Measurements from ENCODE around the gene MLLT1. TPM values are rescaled to one million over a fixed set of nuclear protein-coding genes. Genes with fewer than 3 reads are reported as not detected.
A peak's percentile ranks its signal among the peaks of the same experiment; 100 is the strongest.

The MLLT1 gene
- total and polyA plus RNA-seq, 10 of the 15 experiments (the other 5 are each of a cell fraction or from before 2014, with no cell fraction given) = 0.16 to 61.1 (median 8.5) TPM

- Histone ChIP-seq H3K27ac (ENCODE audit: control insufficient read depth, insufficient read depth) (no peak overlapping the region), H3K4me2 (ENCODE audit: control insufficient read depth, insufficient read depth) (no peak overlapping the region), H3K9me3 (replicated peaks; ENCODE audit: control insufficient read depth, insufficient read depth, low read length) (no peaks in the 10 kb centered on the region), H3K4me1 (ENCODE audit: control insufficient read depth, insufficient read depth, low read length) (no peaks in the 10 kb centered on the region), H3K4me3 (no peak overlapping the region), H3K79me2 (ENCODE audit: control insufficient read depth, insufficient read depth, low read length) (no peaks in the 10 kb centered on the region), H4K20me1 (ENCODE audit: control insufficient read depth, insufficient read depth) (no peaks in the 10 kb centered on the region), H3K9ac (ENCODE audit: control insufficient read depth, insufficient read depth, low read length) (no peak overlapping the region), H2AFZ (ENCODE audit: control insufficient read depth, low read depth, low read length) (no peak overlapping the region), H3K36me3 (ENCODE audit: control insufficient read depth in 2 of 2, insufficient read depth in 2 of 2, low read length in 1 of 2) (no peaks in the 10 kb centered on the region), H3K27me3 (replicated peaks in 1 of 2; ENCODE audit: control insufficient read depth in 2 of 2, insufficient read depth in 2 of 2, low read length in 1 of 2) (no peaks in the 10 kb centered on the region)
- POLR2A ChIA-PET = interaction anchor here (0.6 kb wide), 1 partner anchor 173 kb away, joined by 3 read pairs; no protein-coding TSS in a partner anchor
- RAD21 ChIA-PET (ENCODE audit: unreplicated experiment) = no interaction called here
- SMC1A ChIA-PET (ENCODE audit: uncharacterized antibody, unreplicated experiment) = interaction anchor here (0.7 kb wide), 1 partner anchor 48 kb away, joined by 3 read pairs; no protein-coding TSS in a partner anchor
- TF ChIP-seq TCF12 (IDR thresholded peaks at IDR 0.05; ENCODE audit: low read depth, low read length) (no peak), HDGF (IDR thresholded peaks at IDR 0.05) (no peak)
- 43% methylated on average over 4 of the region's 4 CpGs for WGBS (ENCODE audit: insufficient coverage, insufficient replicate concordance, low lambda C conversion rate, missing lambda C conversion rate)
- in situ Hi-C loops (cut with MboI) = no loop called here
- intact Hi-C loops (cut with micrococcal nuclease; ENCODE audit: unreplicated experiment) = no loop called here
- DNase-seq (ENCODE audit: low read depth, low spot score) (no peak), FAIRE-seq (no peak), ATAC-seq (no peak)
- BruUV-seq (replicated peaks) = no TSS peak
- CTCF ChIA-PET = no interaction called here
Measured at GRCh38 chr19:6325614-6326013, 45.8 kb upstream of the MLLT1 start.

GRCh38 chr19:6324757-6325156, 45.0 kb upstream of the MLLT1 start:
- Histone ChIP-seq H2AFZ (ENCODE audit: control insufficient read depth, low read depth, low read length) (no peak overlapping the region), H3K27ac (ENCODE audit: control insufficient read depth, insufficient read depth) (no peak overlapping the region), H3K9ac (ENCODE audit: control insufficient read depth, insufficient read depth, low read length) (no peak overlapping the region), H3K4me3 (no peak overlapping the region), H3K4me1 (ENCODE audit: control insufficient read depth, insufficient read depth, low read length) (no peaks in the 10 kb centered on the region), H3K79me2 (ENCODE audit: control insufficient read depth, insufficient read depth, low read length) (no peaks in the 10 kb centered on the region), H3K36me3 (ENCODE audit: control insufficient read depth in 2 of 2, insufficient read depth in 2 of 2, low read length in 1 of 2) (no peaks in the 10 kb centered on the region), H3K27me3 (replicated peaks in 1 of 2; ENCODE audit: control insufficient read depth in 2 of 2, insufficient read depth in 2 of 2, low read length in 1 of 2) (no peaks in the 10 kb centered on the region), H3K9me3 (replicated peaks; ENCODE audit: control insufficient read depth, insufficient read depth, low read length) (no peaks in the 10 kb centered on the region), H3K4me2 (ENCODE audit: control insufficient read depth, insufficient read depth) (no peak overlapping the region), H4K20me1 (ENCODE audit: control insufficient read depth, insufficient read depth) (no peaks in the 10 kb centered on the region)
- WGBS (ENCODE audit: insufficient coverage, insufficient replicate concordance, low lambda C conversion rate, missing lambda C conversion rate) = 67% methylated on average over 3 of the region's 4 CpGs
- POLR2A ChIA-PET = no interaction called here
- ATAC-seq = no peak
- BruUV-seq (replicated peaks) = no TSS peak
- CTCF ChIA-PET = no interaction called here
- no peak for DNase-seq (ENCODE audit: low read depth, low spot score)
- SMC1A ChIA-PET (ENCODE audit: uncharacterized antibody, unreplicated experiment) = no interaction called here
- RAD21 ChIA-PET (ENCODE audit: unreplicated experiment) = no interaction called here
- TF ChIP-seq GABPA (IDR thresholded peaks at IDR 0.05; ENCODE audit: low read depth) (no peak), PRDM15 (CRISPR knock-in tag; IDR thresholded peaks at IDR 0.05) (no peak), ZNF217 (IDR thresholded peaks at IDR 0.05) (no peak), ETV6 (conservative IDR thresholded peaks at IDR 0.05 in 1 of 2, IDR thresholded peaks at IDR 0.05 in 1 of 2; ENCODE audit: borderline replicate concordance in 1 of 2, low read depth in 1 of 2) (peak in 1 of 2 experiments; percentile 51; a peak in 1 of 4 replicates), ZNF24 (IDR thresholded peaks at IDR 0.05) (no peak), MAX (IDR thresholded peaks at IDR 0.05; ENCODE audit: low read depth, low read length) (no peak)
- intact Hi-C loops (cut with micrococcal nuclease; ENCODE audit: unreplicated experiment) = no loop called here
- FAIRE-seq = no peak
- in situ Hi-C loops (cut with MboI) = no loop called here
